ENCODE measurements around the gene TMEM150B.

Gene TMEM150B

DNA sequence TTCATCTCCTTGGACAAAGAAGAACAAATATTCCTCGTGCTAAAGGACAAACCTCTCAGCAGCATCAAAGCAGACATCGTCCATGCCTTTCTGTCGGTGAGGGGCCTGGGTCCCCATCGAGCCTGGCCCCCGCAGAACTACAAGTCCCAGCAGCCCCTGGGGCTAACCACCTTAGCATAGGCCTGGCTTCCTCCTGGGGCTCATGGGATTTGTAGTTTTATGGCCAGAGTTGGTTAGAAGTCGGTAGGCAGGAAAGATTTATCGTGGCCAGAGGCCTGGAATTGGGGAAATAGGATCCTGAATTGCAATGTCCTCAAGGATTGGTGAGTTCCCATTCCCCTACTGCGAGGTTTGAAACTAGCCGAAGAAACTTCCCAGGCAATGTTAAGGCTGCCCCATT is 19.6 kb downstream of the TMEM150B start:
- no peak for DNase-seq

DNA sequence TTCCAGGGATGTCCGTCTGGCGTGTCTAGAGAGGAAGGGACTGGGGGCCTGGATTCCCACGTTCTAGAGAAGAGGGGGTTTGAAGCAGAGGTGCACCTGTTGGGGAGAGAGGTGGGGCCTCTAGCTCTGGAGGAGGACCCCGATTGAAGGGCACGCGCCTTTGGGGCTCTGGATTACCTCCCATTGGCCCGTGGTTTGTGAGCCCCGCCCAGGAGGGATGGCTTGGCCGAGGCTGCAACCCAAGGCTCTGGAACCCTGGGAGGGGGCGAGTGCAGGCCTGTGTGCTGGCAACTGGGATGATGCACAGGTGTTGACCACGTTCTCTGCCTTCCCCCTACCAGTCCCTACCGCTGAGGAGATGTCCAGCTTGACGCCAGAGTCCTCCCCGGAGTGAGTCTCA is 20.2 kb downstream of the TMEM150B start:
- DNase-seq: no peak

DNA sequence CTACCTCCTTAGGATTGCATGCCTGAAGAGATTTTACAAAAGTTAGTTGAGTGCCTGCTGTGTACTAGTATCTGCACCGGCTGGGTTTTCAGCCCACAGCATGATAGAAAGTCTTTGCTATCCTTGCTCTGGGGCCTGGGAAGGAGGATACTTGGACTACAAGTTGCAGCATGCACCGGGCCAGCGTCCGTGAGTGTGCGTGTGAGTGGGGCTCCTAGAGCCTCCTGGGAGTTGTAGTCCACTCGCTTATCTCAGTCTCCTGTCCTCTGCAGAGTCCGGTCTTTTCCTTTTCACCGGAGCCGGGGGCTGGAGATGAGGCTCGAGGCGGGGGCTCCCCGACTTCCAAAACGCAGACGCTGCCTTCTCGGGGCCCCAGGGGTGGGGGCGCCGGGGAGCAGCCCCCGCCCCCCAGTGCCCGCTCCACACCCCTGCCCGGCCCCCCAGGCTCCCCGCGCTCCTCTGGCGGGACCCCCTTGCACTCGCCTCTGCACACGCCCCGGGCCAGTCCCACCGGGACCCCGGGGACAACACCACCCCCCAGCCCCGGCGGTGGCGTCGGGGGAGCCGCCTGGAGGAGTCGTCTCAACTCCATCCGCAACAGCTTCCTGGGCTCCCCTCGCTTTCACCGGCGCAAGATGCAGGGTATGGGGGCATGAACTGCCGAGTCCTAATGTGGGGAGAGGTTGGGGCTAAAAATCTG is 20.7 kb downstream of the TMEM150B start:
- peak; percentile 70 for DNase-seq

DNA sequence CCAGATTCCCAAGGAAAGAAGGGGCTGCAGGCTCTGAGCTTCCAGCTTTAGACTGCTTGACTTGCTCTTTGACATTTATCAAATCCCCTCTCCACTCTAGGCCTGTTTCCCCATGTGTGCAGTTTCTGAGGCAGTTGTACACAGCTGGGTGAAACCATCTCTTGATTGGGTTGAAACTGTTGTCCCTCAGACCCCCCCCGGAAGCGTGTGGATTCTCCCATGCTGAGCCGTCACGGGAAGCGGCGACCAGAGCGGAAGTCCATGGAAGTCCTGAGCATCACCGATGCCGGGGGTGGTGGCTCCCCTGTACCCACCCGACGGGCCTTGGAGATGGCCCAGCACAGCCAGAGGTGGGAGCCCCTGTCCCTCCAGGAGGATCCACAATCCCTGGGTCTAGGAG is 21.7 kb downstream of the TMEM150B start:
- no peak for DNase-seq

DNA sequence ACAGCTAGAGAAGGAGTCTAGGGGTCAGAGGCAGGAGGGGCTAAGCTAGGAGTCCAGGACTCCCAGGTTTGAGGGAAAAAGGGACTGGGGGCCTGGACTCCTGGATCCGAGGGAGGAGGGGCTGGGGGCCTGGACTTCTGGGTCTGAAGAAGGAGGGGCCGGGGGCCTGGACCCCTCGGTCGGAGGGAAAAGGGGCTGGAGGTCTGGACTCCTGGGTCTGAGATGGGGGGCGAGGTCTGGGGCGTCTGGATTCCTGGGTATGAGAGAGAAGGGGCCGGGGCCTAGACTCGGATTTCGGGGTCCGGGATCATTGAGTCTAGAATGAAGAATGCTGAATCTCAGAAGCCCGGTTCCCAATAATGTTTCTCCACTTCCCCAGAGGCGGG is 22.8 kb downstream of the TMEM150B start:
- no peak for DNase-seq

DNA sequence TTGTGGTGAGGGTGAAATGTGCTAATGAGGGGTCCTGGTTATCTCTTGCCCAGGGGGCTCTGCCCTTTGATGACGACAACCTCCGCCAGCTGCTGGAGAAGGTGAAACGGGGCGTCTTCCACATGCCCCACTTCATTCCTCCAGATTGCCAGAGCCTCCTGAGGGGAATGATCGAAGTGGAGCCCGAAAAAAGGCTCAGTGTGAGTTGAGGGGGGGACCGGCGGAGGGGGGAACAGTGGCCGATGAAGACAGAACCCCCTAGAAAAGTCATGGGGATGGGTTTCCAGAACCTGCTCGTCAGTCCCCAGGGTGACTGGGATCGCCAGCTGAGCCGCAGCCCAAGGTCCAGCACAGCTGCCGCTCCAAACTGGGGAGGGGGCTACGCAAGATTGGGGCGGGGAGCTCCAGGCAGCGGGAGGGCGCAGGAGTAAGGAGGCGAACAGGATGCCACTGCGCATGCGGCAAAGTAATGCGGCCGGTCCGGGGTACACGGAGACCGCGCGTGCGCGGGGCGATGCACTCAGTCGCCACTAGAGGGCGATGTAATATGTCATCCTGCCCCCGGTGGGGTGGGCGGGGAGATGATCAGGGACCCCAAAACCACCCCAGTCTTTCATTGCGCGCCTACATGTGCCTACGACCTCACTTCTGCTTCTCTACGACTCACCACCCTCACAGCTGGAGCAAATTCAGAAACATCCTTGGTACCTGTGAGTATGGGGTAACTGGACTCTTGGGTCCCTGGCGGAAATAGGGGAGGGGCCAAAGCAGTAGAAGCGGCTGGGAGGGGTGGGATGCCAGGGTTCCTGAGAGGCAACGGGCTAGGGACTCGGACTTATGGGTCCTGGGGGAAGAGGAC is 23.5 kb downstream of the TMEM150B start:
- DNase-seq: peak; percentile 80

DNA sequence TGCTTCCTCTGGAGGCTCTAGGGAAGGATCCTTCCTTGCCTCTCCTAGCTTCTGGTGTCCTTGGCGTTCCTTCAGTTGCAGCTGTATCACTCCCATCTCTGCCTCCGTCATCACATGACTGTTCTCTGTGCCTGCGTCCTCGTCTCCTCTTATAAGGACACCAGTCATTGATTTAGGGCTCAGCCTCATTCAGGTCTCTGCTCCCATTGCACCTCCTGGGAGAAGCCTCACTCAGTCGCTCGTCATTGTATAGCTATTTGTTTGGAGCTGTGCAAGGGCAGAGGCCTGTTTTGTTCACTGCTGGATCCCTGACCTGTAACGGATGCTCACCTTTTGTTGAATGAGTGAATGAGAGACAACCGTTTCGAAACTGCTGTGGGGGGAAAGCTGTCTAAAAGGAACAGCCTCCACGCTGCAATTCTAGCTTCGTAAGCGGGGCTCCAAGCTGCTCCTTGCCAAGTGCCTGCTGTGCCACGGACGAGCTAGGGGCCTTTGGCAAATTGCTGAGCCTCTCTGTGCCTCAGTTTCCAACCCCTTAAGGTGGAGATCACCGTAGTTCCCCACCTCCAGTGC is 24.2 kb downstream of the TMEM150B start:
- DNase-seq: no peak

DNA sequence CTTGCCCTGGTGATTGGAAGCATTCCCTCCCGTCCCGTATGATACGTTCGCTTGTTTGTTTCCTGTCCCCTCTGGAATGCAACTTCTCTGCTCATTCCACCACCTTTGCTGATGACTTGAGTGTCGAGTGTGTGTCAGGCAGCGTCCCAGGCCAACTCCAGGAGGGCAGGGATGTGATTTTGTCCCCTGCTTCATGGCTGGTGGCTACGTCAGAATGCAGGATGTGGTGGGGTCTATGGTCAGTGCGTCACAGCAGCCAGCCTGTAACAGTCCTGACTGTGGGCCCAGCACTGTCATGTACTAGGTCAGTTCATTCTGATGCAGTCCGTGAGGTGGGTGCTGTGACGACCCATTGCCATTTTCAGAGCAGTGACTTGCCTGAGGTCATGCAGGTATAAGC is 25.1 kb downstream of the TMEM150B start:
- DNase-seq: no peak

DNA sequence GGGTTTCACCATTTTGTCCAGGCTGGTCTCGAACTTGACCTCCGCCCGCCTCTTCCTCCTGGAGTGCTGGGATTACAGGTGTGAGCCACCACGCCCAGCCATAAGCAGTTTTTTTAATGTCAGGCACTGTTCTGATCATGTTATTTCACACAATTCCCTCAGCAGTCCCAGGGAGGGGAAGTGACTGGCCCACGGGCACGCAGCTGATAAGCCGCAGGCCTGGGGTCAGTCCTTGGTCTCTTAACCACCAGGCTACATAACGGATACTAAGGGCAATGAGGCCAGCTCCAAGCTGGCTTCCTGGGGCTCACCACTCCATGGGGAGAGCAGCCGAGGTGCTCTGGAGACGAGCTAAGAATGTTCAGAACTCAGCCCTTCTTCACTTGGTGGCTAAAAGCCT is 27.9 kb downstream of the TMEM150B start:
- DNase-seq: no peak

DNA sequence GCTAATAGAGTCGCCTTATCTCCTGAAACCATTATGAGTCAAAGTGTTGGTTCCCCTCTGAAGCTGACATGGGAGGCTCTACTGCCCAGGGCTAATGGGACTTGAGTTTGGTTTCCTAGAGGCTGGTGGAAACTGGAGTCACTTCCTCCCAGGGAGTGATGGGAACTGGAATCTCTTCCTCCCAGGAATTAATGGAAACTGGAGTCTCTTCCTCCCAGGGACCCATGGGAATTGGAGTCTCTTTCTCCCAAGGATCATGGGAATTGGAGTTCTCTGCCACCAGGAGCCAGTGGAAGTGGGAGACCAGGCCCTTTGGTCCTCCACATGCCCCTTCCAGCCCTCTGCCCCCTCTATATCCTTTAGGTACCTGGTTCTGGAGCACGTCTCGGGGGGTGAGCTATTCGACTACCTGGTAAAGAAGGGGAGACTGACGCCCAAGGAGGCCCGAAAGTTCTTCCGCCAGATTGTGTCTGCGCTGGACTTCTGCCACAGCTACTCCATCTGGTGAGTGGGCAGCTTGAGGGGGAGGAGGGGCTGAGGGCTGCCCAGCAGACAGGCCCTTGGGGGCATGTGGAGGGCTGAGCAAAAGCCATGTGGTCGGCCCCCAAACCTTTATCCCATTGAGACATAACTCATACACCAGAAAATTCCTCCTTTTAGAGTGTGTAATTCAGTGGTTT is 35.9 kb downstream of the TMEM150B start:
- no peak for DNase-seq

DNA sequence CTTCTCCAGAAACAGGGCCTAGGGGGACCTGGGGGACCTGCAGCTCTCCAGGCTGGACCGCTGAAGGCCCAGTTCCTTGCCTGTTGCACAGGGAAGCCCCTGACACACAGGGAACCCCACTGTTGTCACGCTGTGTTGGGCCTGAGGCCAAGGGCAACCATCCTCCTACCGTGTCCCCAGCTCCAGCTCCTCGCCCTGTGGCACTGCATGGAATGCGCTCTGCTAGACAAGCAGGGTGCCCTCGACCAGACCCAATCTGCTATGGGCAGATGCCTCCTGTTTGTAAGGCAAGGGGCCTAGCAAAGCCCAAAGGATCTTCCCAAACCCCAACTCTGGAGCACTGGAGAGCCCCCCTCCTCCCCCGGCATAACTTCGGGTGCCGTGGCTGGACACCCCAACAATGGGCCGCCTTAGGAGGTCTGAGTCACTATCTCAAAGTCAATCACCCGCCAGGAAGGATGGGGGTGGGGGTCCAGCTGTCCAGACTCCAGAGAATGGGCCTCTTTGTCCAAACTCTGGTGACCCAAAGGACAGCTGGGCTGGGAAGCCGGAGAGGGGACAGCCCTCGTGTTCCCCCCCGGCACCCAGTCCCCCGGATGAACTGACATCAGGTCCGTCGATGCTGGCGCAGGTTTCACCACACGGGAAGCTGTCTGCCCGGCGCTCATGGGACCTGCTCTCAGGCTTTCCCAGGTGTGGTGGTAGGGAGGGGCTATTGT is 37.6 kb downstream of the TMEM150B start:
- no peak for DNase-seq

DNA sequence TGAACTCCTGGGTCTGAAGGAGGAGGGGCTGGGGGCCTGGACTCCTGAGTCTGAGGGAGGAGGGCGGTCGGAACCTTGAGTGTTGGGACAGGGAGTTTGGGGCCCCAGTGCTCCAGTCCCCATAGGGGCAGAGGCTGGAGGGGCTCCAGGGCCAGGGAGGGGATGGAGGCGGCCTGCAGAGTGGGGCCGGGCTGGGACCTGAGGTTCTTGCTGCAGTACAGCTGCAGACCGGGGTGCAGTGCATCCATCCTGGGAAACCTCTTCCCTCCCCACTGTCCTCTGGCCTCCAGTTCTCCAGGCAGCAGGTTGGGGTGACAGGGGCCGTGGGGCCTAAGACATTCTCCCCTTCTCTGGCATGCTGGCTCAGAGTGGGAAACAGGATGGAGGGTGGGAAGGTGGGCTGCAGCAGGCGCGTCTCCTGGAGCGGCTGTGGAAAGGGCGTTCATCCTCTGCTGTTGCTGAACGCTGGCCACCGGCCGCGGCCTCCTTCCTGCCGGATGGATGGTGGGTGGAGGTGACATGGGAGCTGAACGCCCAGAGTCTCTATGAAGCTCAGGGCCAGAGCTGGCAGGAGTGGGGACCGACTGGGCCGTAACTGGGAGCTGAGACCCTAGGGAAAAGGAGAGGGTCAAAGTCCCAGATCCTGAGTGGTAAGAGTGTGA is 39.8 kb downstream of the TMEM150B start:
- DNase-seq: no peak

DNA sequence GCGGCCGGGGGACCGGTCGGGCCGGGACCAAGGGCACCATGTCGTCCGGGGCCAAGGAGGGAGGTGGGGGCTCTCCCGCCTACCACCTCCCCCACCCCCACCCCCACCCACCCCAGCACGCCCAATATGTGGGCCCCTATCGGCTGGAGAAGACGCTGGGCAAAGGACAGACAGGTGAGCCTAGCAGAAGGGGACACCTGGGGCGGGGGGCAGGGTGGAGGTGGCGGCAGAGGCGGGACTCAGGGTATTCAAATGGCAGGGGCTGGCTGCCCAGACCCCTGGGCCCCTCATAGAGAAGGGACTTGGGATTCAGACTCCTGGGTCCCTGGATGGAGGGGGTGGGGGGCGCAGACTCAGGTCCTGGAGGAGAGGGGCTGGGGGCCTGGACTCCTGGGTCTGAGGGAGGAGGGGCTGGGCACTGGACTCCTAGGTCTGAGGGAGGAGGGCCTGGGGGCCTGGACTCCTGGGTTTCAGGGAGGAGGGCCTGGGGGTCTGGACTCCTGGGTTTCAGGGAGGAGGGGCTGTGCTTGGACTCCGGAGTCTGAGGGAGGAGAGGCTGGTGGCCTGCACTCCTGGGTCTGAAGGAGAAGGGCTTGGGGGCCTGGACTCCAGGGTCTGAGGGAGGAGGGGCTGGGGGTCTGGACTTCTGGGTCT is 40.6 kb downstream of the TMEM150B start:
- DNase-seq: no peak

DNA sequence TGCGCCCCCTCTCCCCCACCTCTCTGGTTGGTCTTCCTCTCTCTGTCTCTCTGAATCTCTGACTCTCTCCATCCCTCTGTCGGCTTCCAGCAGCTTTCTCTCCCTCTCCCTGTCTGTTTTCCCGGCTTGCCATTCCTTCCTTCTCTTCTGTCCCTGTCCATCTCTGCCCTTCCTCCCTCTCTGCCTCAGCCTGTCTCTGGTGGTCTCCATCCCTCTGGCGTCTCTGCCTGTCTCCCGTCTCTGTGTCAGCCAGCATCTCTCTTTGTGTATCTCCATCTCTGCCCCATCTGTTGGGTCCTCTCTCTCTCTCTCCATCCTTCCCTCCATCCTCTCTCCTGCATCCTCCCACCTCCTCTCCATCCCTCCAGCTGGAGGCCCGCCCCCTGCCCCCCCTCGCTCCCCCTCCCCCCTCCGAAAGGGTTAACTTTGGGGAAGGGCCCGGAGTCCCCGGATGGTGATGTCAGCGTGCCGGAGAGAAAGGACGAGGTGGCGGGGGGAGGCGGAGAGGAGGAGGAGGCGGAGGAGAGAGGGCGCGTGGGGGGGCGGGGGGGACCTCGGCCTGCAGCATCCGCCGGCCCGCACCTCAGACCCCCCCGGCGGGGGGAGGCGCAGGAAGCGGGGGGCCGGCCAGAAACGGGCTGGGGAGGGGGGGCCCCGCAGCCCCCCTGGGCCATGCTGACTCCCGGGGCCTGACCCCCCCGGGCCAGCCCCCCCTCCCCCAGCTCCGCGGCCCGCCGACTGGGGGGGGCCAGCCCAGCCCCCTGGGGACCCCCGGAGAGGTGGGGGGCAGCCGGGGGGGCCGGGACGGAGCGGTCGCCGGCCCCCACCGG is 41.4 kb downstream of the TMEM150B start, which contains the start of gene BRSK1:
TSS of gene BRSK1 (plus strand) at position 450 of the 830 bp plus-strand sequence. CDS start 446 bp downstream, outside the sequence.
- peak; percentile 89 for DNase-seq

DNA sequence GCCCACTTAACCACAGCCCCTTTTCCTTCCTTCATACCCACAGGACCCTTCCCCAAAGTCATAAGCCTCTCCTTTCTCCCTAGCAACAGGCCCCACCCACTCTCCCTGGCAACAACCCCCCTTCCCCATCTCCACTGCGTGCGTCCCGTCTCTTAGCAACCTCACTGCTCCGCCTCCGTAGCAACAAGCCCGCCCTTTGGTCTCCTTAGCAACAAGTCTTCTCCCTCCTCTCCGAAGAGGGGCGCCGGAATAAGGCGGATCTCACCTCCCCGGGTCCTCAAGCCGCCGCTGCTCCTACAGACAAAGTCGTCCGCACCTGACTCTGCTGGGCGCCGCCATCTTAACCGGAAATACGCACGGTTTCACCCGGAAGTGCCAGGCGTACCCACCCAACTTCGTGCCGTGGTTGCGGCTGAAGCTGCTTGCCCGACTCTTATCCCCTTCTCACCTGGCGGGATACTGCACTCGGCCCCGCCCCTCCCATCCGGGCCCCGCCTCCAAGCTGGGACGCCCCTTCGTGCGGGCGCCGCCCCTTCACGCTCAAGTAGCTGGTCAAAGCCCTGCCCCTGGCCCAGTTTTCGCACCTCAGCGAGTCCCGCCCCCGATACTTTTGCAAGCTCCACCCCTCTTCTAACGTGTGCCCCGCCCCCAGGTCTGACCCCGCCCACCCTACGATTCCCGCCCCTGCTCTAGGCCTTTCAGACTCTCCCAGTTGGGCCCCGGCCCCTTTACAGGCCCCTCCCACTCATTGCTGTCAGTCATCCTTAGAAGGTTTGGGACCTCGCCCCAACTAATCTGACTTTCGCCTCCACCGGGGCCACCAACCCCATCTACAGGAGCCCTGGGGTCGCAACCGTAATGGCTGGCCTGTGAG is 45.1 kb downstream of the TMEM150B start, which contains the start of gene HSPBP1:
TSS of gene HSPBP1 (minus strand) at position 341 of the 874 bp plus-strand sequence. CDS start 502 bp downstream, outside the sequence.
- DNase-seq: peak; percentile 99

DNA sequence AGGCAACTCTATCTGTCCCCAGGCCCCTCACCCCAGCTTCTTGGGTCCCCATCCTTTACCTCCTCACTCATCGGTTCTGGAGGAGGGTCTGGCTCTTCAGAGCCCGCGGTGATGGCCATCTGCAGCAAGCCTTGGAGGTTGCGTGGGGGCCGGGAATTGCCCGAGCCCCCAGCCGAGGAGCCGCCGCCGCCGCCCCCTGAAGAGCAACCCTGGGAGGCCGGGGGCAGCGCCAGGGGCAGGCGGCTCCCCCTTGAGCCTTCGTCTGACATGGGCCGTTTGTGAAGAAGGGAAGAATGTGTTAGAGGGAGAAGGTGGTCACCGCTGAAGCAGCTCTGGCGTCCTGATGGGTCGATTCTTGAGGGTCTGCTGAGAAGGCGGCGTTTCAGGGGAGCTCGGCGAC is 45.8 kb downstream of the TMEM150B start:
- DNase-seq: no peak

DNA sequence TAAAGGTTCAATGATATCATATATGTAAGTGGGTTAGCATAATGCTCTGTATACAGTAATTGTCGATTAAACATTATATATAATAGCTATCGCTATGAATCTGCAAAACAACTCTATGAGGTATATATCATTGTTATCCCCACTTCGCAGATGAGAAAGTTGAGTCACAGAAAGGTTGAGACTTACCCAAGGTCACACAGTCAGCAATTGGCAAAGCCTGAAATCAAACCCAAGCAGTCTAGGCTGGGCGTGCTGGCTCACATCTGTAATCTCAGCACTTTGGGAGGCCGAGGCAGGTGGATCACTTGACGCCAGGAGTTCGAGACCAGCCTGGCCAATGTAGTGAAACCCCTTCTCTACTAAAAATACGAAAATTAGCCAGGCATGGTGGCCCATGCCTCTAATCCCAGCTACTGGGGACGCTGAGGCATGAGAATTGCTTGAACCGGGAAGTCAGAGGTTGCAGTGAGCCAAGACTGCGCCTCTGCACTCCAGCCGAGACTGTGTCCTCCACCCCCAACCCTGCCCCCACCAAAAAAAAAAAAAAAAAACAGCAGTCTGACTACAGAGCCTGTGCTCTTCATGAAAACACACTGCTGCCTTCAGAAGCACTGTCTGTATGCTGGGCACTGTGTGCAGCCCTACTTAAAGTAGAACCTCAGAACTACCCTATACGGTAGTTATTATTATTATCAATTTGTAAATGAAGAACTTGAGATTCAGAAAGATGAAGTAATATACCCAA is 46.6 kb downstream of the TMEM150B start:
- no peak for DNase-seq

DNA sequence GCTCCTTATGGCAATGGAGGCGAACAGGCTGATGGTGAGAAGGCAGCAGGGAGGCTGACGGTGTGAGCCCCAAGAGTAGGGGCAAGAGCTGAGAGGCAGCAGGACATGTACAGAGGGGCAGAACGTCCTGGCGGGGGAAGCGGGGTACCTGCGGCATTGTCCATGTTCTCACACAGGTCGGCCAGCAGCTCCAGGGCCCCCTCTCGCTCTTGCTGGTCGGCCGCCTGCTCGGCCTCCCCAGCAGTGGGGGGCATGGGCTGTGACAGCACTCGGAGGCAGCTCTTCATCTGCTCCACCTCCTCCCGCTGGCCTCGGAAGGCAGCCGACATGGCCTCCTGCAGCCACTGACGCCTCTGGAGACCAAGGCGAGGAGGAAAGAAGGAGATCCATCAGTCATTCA is 47.6 kb downstream of the TMEM150B start:
- DNase-seq: no peak
